ENCODE measurements around the gene TUBB8B.
"Not testable (repeated sequence)": the region's sequence is repeated elsewhere in the genome, so short reads cannot be mapped to it uniquely, and the experiment has no call there.

TUBB8B gene

DNA sequence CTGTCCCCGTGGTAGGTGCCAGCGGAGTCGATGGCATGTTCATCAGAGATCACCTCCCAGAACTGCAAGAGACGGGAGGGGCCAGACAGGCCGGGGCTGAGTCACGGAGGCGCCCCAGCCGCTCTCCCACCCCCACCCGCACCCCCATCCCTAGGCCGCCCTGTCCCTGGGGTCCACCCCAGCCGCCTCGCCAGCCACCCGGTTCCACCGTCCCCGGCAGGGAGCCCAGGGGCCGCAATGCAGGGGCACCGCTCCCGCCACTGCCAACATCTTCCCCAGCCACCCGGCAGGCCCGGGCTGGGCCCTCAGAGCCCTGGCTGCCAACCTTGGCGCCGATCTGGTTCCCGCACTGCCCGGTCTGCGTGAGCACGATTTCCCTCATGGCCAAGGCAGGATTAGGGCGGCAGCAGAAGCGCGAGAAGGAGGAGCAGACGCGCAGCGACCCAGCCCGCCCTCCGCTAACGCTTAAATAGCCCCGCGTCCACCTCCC lies at the start of gene TUBB8B:
Gene TUBB8B, minus strand, starts transcription at position 440 of the 490 bp plus-strand sequence. Its CDS starts 58 bp downstream, at position 382.
- H3K4me3 ChIP-seq (ENCODE audit: control insufficient read depth, low read depth, low read length); DNase-seq (ENCODE audit: low read depth): not testable (repeated sequence)

DNA sequence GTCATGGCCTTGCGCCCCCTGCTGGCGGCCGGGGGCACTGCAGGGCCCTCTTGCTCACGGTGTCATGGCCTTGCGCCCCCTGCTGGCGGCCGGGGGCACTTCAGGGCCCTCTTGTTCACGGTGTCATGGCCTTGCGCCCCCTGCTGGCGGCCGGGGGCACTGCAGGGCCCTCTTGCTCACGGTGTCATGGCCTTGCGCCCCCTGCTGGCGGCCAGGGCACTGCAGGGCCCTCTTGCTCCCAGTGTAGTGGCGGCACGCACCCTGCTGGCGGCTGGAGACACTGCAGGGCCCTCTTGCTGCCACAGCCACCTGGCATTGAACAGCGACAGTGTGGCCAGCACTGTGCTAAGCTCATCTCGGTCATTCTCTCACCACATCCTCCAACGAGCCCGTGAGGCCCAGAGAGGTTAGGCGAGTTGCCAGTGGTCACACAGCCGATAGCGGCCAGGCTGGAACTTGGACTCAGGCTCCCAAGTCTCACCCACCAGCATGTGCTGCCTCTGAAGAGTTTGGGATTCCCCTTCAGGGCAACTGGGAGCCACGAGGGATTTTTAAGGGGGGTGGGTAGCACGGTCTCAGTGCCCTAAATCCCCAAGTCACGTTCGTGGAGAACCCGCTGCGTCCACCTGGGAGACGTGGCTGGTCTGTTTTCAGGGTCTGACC lies 48.0 kb upstream of the TUBB8B start:
- H3K4me3 ChIP-seq (ENCODE audit: control insufficient read depth, low read depth, low read length) = not testable (repeated sequence)

DNA sequence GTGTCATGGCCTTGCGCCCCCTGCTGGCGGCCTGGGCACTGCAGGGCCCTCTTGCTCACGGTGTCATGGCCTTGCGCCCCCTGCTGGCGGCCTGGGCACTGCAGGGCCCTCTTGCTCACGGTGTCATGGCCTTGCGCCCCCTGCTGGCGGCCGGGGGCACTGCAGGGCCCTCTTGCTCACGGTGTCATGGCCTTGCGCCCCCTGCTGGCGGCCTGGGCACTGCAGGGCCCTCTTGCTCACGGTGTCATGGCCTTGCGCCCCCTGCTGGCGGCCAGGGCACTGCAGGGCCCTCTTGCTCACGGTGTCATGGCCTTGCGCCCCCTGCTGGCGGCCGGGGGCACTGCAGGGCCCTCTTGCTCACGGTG lies 47.3 kb upstream of the TUBB8B start:
- DNase-seq (ENCODE audit: low read depth); H3K4me3 ChIP-seq (ENCODE audit: control insufficient read depth, low read depth, low read length): not testable (repeated sequence)

More for the DNA sequence above, 48.0 kb upstream of the TUBB8B start:
- DNase-seq (ENCODE audit: low read depth) = not testable (repeated sequence)

DNA sequence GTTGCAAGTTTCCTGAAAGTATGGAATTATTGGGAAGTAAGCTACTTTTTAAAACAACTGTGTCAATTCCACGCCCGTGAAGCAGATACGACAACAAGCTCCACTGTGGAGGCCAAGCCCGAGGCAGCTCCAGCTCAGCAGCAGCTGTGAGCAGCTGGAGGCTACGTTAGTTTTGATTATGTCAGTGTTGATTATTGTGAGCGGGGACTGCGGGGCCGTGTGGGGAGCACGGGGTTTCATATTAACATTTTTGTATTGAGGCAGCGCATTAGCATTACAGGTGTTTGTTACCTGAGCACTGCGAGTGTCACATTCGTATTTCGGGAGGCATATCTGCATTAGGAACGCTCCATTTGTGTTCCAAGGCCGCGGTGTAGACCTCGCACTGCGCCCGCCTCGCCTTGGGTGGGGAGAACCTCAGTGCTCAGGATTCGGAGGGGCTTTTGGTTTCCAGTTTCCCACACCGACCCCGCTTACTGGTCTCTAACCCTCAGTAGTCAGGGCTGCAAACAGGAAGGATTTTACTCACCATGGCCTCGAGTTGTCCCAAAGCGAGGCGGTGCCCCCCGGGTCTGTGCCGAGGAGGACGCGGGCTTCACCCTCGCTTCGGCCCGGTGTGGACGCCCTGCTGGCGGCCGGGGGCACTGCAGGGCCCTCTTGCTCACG lies 46.8 kb upstream of the TUBB8B start:
- H3K4me3 ChIP-seq (ENCODE audit: control insufficient read depth, low read depth, low read length); DNase-seq (ENCODE audit: low read depth): not testable (repeated sequence)

DNA sequence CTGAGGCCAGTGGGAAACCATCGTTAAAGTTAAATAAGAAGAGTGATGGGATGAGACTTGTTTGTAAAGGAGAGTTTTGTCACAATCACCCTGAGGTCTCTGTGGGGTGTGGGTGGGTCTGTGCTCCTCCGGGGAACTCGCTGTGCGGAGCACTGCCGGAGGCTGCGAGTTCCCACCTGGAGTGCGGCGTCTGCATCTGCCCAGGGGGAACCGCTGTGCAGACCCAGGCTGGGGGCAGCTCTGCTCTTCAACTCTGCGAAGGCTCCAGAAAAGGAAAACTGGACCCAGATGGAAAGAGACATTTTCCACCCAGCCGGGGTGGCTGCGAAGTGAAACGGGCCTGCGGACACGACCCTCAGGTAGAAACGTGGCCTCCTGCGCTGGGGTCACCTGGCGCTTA lies 46.2 kb upstream of the TUBB8B start:
- not testable (repeated sequence) for H3K4me3 ChIP-seq (ENCODE audit: control insufficient read depth, low read depth, low read length); DNase-seq (ENCODE audit: low read depth)

DNA sequence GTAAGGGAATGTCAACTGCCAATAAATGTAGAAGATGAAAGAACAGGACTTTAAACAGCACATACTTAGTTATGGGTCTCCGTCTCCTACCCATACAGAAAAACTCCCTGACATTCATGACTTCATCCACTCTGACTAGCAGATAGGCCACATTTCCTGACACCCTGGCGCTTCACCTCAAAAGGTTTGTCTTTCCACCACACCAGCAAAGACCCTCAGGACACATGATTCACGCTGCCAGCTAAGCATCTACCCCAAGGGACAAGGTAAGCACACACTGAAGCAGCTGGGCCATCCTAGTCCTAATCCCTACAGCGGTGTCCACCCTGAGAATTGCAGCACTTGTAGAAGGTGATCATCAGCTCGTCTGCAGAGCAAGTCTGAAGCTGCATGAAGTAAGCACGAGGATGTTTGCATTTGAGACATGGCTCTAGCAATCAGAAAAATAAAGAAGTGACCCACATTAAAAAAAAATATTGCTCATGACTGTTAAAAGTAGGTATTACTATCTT lies 44.5 kb upstream of the TUBB8B start:
- not testable (repeated sequence) for H3K4me3 ChIP-seq (ENCODE audit: control insufficient read depth, low read depth, low read length); DNase-seq (ENCODE audit: low read depth)

DNA sequence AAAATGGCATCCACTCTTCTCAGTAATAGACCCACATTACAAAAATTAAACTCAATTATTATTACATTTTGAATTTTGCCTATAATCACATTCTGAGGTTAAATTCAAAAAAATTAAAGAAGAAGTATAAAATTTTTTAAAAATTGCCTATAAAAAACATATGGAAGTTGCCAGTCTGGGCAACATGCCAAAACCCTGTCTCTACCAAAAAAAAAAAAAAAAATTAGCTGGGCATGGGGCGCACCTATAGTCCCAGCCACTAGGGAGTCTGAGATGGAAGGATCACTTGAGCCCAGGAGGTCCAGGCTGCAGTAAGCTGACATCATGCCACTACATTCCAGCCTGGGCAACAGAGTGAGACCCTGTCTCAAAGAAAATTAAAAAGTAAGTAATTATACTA lies 42.1 kb upstream of the TUBB8B start:
- not testable (repeated sequence) for H3K4me3 ChIP-seq (ENCODE audit: control insufficient read depth, low read depth, low read length); DNase-seq (ENCODE audit: low read depth)

DNA sequence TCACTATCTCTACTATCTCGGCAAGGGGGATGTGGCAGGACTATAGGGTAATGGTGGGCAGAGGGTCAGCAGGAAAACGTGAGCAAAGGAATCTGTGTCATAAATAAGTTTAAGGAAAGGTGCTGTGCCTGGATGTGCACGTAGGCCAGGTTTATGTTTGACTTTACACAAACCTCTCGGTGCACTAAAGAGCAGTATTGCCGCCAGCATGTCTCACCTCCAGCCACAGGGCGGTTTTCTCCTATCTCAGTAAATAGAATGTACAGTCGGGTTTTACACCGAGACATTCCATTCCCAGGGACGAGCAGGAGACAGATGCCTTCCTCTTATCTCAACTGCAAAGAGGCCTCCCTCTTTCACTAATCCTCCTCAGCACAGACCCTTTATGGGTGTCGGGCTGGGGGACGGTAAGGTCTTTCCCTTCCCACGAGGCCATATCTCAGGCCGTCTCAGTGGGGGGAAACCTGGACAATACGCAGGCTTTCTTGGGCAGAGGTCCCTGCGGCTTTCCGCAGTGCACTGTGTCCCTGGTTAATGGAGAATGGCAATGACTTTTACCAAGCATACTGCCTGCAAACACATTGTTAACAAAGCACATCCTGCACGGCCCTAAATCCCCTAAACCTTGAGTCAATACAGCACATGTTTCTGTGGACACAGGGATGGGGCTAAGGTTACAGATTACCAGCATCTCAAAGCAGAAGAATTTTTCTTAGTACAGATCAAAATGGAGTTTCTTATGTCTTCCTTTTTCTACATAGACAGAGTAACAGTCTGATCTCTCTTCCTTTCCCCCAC lies 41.2 kb upstream of the TUBB8B start:
- not testable (repeated sequence) for H3K4me3 ChIP-seq (ENCODE audit: control insufficient read depth, low read depth, low read length); DNase-seq (ENCODE audit: low read depth)

DNA sequence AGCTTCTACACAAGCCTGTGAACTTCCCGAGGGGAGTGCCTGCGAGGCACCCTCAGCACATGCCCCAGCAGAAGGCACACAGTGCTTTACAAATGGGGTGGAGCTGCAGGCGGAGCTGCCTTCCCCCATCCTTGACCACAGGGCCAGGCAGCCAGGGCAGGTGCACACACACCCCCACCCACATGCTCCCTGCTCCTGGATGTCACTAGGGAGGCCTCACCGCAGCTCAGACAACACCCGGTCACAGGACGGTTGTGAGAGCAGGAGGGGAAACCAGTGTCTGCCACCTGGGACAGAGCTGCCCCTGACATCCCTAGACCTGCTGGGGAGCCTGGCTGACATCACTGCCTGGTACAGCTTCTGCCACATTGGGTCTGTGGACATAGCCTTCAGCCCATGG lies 39.7 kb upstream of the TUBB8B start:
- DNase-seq (ENCODE audit: low read depth); H3K4me3 ChIP-seq (ENCODE audit: control insufficient read depth, low read depth, low read length): not testable (repeated sequence)

DNA sequence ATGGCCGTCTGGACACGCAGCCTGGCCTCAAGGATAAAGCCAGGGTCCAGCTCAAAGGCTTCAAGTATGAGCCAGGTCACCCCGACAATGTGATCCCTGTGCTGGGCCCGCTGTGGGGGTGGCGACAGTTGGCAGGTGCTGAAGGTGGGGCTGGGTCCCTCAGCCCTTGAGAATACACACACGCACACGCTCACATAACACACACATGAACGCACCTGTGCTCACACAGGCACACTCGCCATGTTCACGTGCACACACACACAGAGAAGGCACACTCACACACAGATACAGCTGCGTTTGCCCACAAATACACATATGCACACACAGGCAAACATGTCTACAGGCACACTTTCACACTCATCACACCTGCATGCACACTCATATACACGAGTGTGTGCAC lies 35.4 kb upstream of the TUBB8B start:
- DNase-seq (ENCODE audit: low read depth) = not testable (repeated sequence)

DNA sequence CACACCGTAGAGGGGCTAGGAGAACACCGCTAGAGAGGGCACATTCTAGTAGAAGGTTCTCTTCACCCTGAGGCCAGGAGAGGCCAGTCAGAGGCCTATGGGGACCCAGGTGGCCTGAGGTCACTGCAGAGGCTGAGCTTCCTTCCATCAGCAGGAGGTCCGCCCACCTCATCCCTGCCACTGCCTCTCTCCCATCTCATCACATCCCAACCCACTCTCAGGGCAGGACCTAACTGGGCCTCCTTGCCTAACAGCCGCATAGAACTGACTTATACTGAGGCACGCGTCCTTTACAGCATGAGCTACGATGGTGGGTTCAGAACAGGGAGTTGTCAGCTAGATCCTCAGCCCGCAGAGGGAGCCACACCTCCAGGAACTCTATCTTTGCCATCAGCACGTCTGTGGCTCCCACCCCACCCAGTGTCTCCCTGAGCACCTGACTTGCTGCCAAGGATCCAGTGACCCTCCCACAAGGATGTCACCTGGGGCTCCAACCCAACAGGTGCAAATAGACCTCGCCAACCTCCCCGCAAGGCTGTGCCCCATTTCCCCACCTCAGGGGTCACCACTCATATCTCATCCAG lies 33.3 kb upstream of the TUBB8B start:
- H3K4me3 ChIP-seq (ENCODE audit: control insufficient read depth, low read depth, low read length); DNase-seq (ENCODE audit: low read depth): not testable (repeated sequence)

More for the DNA sequence above, 35.4 kb upstream of the TUBB8B start:
- not testable (repeated sequence) for H3K4me3 ChIP-seq (ENCODE audit: control insufficient read depth, low read depth, low read length)

DNA sequence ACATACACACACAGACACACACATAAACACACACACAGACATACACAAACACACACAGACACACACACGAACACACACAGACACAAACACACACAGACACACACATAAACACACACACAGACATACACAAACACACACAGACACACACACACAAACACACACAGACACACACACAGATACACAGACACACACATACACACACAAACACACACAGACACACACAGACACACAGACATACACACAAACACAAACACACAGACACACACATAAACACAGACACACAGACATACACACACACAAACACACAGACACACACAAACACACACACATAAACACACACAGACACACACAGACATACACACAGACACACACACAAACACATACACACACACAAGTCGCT lies 31.5 kb upstream of the TUBB8B start:
- DNase-seq (ENCODE audit: low read depth) = not testable (repeated sequence)

DNA sequence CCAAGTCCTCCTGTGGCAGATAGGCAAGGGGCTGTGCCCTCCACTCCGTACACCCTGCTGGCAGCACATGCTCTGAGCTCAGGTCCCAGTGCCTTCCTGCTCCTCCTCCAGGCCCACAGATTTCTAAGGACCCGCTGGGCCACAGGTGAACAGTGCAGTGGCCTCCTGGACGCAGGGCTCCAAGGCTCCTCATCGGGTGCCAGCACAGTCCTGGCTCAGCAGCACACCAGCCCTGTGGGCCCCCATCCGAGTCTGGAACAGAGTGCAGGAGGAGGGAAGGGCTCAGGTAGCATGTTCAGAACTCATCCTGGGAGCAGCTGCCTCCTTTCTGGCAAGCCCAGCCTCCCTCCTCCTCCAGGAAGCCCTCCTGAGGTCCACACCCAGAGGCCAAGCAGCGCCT lies 30.8 kb upstream of the TUBB8B start:
- not testable (repeated sequence) for DNase-seq (ENCODE audit: low read depth); H3K4me3 ChIP-seq (ENCODE audit: control insufficient read depth, low read depth, low read length)

More for the DNA sequence above, 31.5 kb upstream of the TUBB8B start:
- not testable (repeated sequence) for H3K4me3 ChIP-seq (ENCODE audit: control insufficient read depth, low read depth, low read length)

DNA sequence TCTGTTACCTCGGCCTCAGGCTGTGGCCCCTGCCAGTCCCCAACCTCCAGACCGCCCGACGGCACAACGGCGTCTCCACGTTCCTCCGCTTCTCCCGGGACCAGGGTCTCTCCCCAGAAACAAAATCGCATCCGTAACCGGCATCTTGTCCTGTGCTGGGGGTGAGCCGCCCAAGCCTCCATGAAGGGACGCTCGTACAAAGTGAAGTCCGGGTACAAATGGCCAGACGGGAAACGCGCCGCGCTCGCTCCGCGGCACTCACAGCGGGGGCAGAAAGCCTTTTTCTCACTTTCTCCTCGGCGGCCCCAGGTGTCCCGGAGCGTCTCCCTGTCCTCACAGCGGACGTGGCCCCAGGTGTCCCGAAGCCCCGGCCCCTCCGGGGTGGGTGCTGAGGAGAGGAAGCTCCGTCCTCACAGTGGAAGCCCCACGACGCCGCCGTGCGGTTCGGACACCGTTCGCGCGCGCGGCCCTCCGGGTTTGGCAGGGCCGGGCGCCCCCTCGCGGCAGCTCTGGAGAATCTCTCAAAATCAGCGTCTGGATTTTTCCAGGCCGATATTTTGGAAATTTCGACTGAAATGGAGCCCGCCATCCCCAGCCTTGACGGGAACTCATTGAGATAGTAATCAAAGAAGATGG lies 26.2 kb upstream of the TUBB8B start:
- DNase-seq (ENCODE audit: low read depth); H3K4me3 ChIP-seq (ENCODE audit: control insufficient read depth, low read depth, low read length): not testable (repeated sequence)
